ENCODE measurements around the gene RACGAP1.

Gene RACGAP1

GRCh38 chr12:49941556-49942511 is 83.5 kb downstream of the RACGAP1 start:
- no peak for DNase-seq (ENCODE audit: low spot score)

- DNase-seq (ENCODE audit: low spot score), result no peak
These were observed 85.6 kb downstream of the RACGAP1 start for GRCh38 chr12:49939707-49940106.

GRCh38 chr12:49939307-49939706 is 86.0 kb downstream of the RACGAP1 start:
- no peak for DNase-seq (ENCODE audit: low spot score)
